ENCODE measurements around the gene ATP11A. TPM values are rescaled to one million over a fixed set of nuclear protein-coding genes. Genes with fewer than 3 reads are reported as not detected.
"Not testable (repeated sequence)": the region's sequence is repeated elsewhere in the genome, so short reads cannot be mapped to it uniquely, and the experiment has no call there.

The ATP11A gene
- total and polyA plus RNA-seq, 4 donors = 3.1 to 68.1 (median 28.6) TPM

DNA sequence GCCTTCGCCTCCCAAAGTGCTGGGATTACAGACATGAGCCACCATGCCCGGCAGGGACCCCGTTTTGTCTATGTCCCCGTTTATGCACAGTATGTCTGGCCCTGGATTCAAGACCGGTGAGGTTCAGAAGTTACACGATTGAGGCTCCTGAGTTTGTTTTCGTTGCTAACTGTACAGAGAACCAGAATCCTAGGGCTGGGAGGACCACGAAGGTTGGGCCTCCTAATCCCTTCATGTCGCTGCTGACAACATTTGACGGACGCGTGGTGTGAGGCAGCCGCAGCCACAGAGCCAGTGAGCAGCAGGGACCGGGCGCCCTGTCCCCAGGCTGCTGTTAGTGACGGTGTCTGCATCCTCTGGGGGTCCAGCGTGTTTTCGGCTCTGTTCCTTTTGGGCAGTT lies 91.4 kb downstream of the ATP11A start:
- H3K4me1 ChIP-seq (ENCODE audit: control insufficient read depth in 1 of 2, insufficient read depth in 2 of 2, low read length in 2 of 2) = no peaks in the 10 kb centered on the region
- H3K9me3 ChIP-seq (ENCODE audit: control insufficient read depth, low read length) = no peaks in the 10 kb centered on the region
- WGBS, 2 donors = 90 to 93% methylated on average over 18 of the region's 18 CpGs
- H3K27me3 ChIP-seq (ENCODE audit: control insufficient read depth in 1 of 2, insufficient read depth in 2 of 2, low read length in 1 of 2) = no peaks in the 10 kb centered on the region
- ATAC-seq (ENCODE audit: low FRiP score) (no peak), DNase-seq (peak in 1 of 2 donors; percentile 63)
- intact Hi-C loops (cut with DNase I) = no loop called here
- no peak overlapping the region for H3K27ac ChIP-seq (ENCODE audit: low read depth in 1 of 2, low read length in 2 of 2)
- no peak overlapping the region for H3K4me3 ChIP-seq (ENCODE audit: low read length in 2 of 2)
- H3K36me3 ChIP-seq (ENCODE audit: control insufficient read depth in 1 of 2, insufficient read depth in 2 of 2, low read length in 1 of 2) = no peaks in the 10 kb centered on the region

- intact Hi-C loops (cut with DNase I) = no loop called here
- ATAC-seq (ENCODE audit: low FRiP score) (no peak), DNase-seq (peak in 1 of 2 donors; percentile 77)
- H3K4me3 ChIP-seq (ENCODE audit: low read length in 2 of 2) = no peak overlapping the region
- no peaks in the 10 kb centered on the region for H3K4me1 ChIP-seq (ENCODE audit: control insufficient read depth in 1 of 2, insufficient read depth in 2 of 2, low read length in 2 of 2)
- no peaks in the 10 kb centered on the region for H3K27me3 ChIP-seq (ENCODE audit: control insufficient read depth in 1 of 2, insufficient read depth in 2 of 2, low read length in 1 of 2)
- H3K36me3 ChIP-seq (ENCODE audit: control insufficient read depth in 1 of 2, insufficient read depth in 2 of 2, low read length in 1 of 2) = no peaks in the 10 kb centered on the region
- H3K9me3 ChIP-seq (ENCODE audit: control insufficient read depth, low read length) = no peaks in the 10 kb centered on the region
- no peak overlapping the region for H3K27ac ChIP-seq (ENCODE audit: low read depth in 1 of 2, low read length in 2 of 2)
- 53 to 68% methylated on average over 19 of the region's 19 CpGs for WGBS, 2 donors
Measured at GRCh38 chr13:112781881-112782361, 92.1 kb downstream of the ATP11A start.

DNA sequence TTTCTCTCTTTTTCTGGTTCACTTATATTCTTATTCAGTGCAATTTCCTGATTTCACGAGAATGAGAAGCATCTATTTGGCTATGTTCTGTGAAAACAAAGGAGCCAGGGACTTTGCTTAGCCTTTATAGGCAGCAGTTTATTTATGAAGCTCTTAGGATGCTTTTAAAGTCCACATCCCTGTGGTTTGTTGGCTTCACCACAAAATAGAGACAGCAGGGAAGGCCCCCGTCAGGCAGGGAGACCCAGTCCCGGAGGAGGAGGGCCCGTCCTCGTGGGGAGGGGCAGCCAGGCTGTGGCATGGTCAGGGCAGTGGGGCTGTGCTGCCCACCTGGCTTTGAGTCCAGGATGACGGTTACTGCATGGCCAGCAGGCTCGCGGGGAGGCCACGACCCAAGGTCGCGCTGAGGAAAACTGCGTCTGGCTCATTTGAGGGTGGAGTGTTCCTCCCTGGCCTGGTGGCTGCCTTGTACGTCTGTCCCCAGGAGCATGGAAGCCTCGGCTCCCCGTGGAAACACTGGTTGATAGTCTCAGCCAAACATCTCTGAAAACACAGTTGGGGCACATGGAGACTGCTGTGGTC lies 92.7 kb downstream of the ATP11A start:
- Histone ChIP-seq H3K27me3 (ENCODE audit: control insufficient read depth in 1 of 2, insufficient read depth in 2 of 2, low read length in 1 of 2) (no peaks in the 10 kb centered on the region), H3K4me3 (ENCODE audit: low read length in 2 of 2) (no peak overlapping the region), H3K27ac (ENCODE audit: low read depth in 1 of 2, low read length in 2 of 2) (no peak overlapping the region), H3K36me3 (ENCODE audit: control insufficient read depth in 1 of 2, insufficient read depth in 2 of 2, low read length in 1 of 2) (no peaks in the 10 kb centered on the region), H3K9me3 (ENCODE audit: control insufficient read depth, low read length) (no peaks in the 10 kb centered on the region), H3K4me1 (ENCODE audit: control insufficient read depth in 1 of 2, insufficient read depth in 2 of 2, low read length in 2 of 2) (no peaks in the 10 kb centered on the region)
- WGBS, 2 donors = 83 to 85% methylated on average over 15 of the region's 15 CpGs
- ATAC-seq (ENCODE audit: low FRiP score) (no peak), DNase-seq (peak in 1 of 2 donors; percentile 68)
- intact Hi-C loops (cut with DNase I) = no loop called here

DNA sequence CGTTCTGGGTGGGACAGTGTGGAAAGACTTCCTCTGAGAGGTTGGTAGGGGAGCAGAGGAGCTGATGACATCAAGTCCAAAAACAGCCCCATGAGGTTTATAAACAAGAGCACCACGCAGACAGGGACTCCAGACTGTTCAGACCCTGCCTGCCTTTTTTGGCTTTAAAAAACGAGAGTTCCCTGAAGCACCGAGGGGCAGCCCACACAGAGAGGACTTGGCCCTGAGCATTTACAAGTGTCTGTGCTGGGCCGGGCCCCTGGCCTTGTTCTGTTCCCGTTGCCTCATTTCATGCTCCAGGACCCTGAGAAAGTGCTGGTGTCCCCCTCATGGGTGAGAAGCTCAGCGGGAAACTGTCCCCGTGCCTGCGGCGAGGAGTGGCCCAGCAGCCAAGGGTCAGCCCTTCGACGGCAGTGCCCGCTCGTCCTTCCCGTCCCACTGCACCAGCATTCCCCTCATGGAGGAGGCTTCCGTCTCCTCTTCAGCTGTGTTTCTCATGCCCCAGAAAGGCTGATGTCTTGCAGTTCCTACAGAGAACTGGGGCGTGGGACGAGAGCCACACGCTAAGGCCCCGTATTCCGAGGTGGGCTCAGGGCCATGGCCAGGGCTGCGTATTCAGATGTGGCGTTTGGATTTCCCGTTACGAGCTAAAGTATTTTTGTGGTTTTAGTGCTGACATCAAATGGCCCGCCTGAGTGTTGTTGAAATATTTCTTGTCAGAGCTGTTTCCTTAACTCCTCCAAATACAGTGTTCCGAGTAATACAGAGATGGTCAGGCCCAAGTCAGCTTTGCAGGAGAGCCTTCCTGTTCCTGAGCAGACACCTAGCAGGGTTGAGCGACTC lies 93.5 kb downstream of the ATP11A start:
- DNase-seq (peak in 1 of 2 donors; percentile 77), ATAC-seq (ENCODE audit: low FRiP score) (peak; percentile 41)
- Histone ChIP-seq H3K4me3 (ENCODE audit: low read length in 2 of 2) (no peak overlapping the region), H3K27ac (ENCODE audit: low read depth in 1 of 2, low read length in 2 of 2) (no peak overlapping the region), H3K9me3 (ENCODE audit: control insufficient read depth, low read length) (no peaks in the 10 kb centered on the region), H3K36me3 (ENCODE audit: control insufficient read depth in 1 of 2, insufficient read depth in 2 of 2, low read length in 1 of 2) (no peaks in the 10 kb centered on the region), H3K4me1 (ENCODE audit: control insufficient read depth in 1 of 2, insufficient read depth in 2 of 2, low read length in 2 of 2) (no peaks in the 10 kb centered on the region), H3K27me3 (ENCODE audit: control insufficient read depth in 1 of 2, insufficient read depth in 2 of 2, low read length in 1 of 2) (no peaks in the 10 kb centered on the region)
- intact Hi-C loops (cut with DNase I) = no loop called here
- 78 to 85% methylated on average over 28 of the region's 28 CpGs for WGBS, 2 donors

DNA sequence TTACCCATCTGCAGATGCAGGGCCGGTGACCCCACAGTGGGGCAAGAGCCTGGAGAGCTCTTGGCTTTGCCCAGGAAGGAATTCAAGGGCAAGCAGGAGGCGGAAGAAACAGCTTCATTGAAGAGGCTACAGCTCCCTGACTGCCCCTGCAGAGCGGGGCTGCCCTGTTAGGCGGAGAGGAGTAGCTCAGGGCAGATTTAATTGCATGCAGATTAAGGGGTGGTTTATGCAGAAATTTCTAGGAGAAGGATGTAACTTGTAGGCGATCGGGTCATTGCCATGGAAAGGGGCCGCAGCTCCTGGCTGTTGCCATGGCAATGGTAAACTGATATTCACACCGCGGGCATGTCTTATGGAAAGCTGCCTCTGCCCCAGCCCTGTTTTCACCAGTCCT lies 94.1 kb downstream of the ATP11A start:
- Histone ChIP-seq H3K27ac (ENCODE audit: low read depth in 1 of 2, low read length in 2 of 2) (no peak overlapping the region), H3K36me3 (ENCODE audit: control insufficient read depth in 1 of 2, insufficient read depth in 2 of 2, low read length in 1 of 2) (no peaks in the 10 kb centered on the region), H3K4me1 (ENCODE audit: control insufficient read depth in 1 of 2, insufficient read depth in 2 of 2, low read length in 2 of 2) (no peaks in the 10 kb centered on the region), H3K9me3 (ENCODE audit: control insufficient read depth, low read length) (no peaks in the 10 kb centered on the region), H3K27me3 (ENCODE audit: control insufficient read depth in 1 of 2, insufficient read depth in 2 of 2, low read length in 1 of 2) (no peaks in the 10 kb centered on the region), H3K4me3 (ENCODE audit: low read length in 2 of 2) (no peak overlapping the region)
- ATAC-seq (ENCODE audit: low FRiP score) = no peak
- 79 to 84% methylated on average over 9 of the region's 9 CpGs for WGBS, 2 donors
- no peak for DNase-seq
- intact Hi-C loops (cut with DNase I) = no loop called here

GRCh38 chr13:112784811-112785482 lies 95.1 kb downstream of the ATP11A start:
- Histone ChIP-seq H3K27ac (ENCODE audit: low read depth in 1 of 2, low read length in 2 of 2) (no peak overlapping the region), H3K27me3 (ENCODE audit: control insufficient read depth in 1 of 2, insufficient read depth in 2 of 2, low read length in 1 of 2) (no peaks in the 10 kb centered on the region), H3K4me3 (ENCODE audit: low read length in 2 of 2) (no peak overlapping the region), H3K9me3 (ENCODE audit: control insufficient read depth, low read length) (no peaks in the 10 kb centered on the region), H3K4me1 (ENCODE audit: control insufficient read depth in 1 of 2, insufficient read depth in 2 of 2, low read length in 2 of 2) (no peaks in the 10 kb centered on the region), H3K36me3 (ENCODE audit: control insufficient read depth in 1 of 2, insufficient read depth in 2 of 2, low read length in 1 of 2) (no peaks in the 10 kb centered on the region)
- no peak for DNase-seq
- 96 to 98% methylated on average over 29 of the region's 29 CpGs for WGBS, 2 donors
- intact Hi-C loops (cut with DNase I) = no loop called here
- ATAC-seq (ENCODE audit: low FRiP score) = no peak

DNA sequence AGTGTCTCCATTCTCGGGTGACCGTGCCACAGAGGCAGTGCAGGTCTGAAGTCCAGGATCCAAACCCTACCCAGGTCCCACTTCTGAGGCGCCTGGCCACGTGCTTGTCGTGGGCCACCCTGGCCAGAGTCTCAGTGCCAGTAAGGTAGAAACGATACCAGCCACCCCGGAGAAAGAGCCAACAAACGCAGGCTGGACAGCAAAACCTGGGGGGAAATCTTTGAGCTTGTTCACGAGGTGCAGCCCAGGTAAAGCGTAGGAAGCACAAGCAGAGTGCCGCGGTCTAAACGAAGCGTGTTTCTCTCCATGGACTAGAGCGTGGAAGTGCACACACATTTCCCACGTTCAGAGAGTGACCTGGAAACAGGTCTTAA lies 95.6 kb downstream of the ATP11A start:
- intact Hi-C loops (cut with DNase I) = no loop called here
- Histone ChIP-seq H3K4me1 (ENCODE audit: control insufficient read depth in 1 of 2, insufficient read depth in 2 of 2, low read length in 2 of 2) (no peaks in the 10 kb centered on the region), H3K36me3 (ENCODE audit: control insufficient read depth in 1 of 2, insufficient read depth in 2 of 2, low read length in 1 of 2) (no peaks in the 10 kb centered on the region), H3K27me3 (ENCODE audit: control insufficient read depth in 1 of 2, insufficient read depth in 2 of 2, low read length in 1 of 2) (no peaks in the 10 kb centered on the region), H3K27ac (ENCODE audit: low read depth in 1 of 2, low read length in 2 of 2) (no peak overlapping the region), H3K4me3 (ENCODE audit: low read length in 2 of 2) (no peak overlapping the region), H3K9me3 (ENCODE audit: control insufficient read depth, low read length) (no peaks in the 10 kb centered on the region)
- no peak for DNase-seq
- no peak for ATAC-seq (ENCODE audit: low FRiP score)
- WGBS, 2 donors = 96 to 97% methylated on average over 16 of the region's 16 CpGs

- DNase-seq; intact Hi-C loops (cut with DNase I): not testable (repeated sequence)
- 93 to 96% methylated on average over 14 of the region's 14 CpGs for WGBS, 2 donors
Measured at GRCh38 chr13:112786810-112787209, 97.0 kb downstream of the ATP11A start.

More at GRCh38 chr13:112786810-112787209, 97.0 kb downstream of the ATP11A start:
- H3K36me3 ChIP-seq (ENCODE audit: control insufficient read depth in 1 of 2, insufficient read depth in 2 of 2, low read length in 1 of 2); H3K27me3 ChIP-seq (ENCODE audit: control insufficient read depth in 1 of 2, insufficient read depth in 2 of 2, low read length in 1 of 2); H3K4me1 ChIP-seq (ENCODE audit: control insufficient read depth in 1 of 2, insufficient read depth in 2 of 2, low read length in 2 of 2); ATAC-seq (ENCODE audit: low FRiP score); H3K27ac ChIP-seq (ENCODE audit: low read depth in 1 of 2, low read length in 2 of 2); H3K9me3 ChIP-seq (ENCODE audit: control insufficient read depth, low read length); H3K4me3 ChIP-seq (ENCODE audit: low read length in 2 of 2): not testable (repeated sequence)

Data from aorta (tissue), 5 donors.